Suprapubic skin (tissue), 4 donors: ENCODE results near the gene UGT3A1. TPM values are rescaled to one million over a fixed set of nuclear protein-coding genes. Genes with fewer than 3 reads are reported as not detected.
"Not testable (repeated sequence)": the region's sequence is repeated elsewhere in the genome, so short reads cannot be mapped to it uniquely, and the experiment has no call there.

ENCODE experiments used
- DNase-seq, 2 donors: peaks; one replicate each; pipeline ENCODE4 v3.0.0-alpha.2; 2019; ENCODE audit warnings: low spot score in 2 of 2
- H3K27ac ChIP-seq: fragments of 200-600 bp; sonication (generic); one replicate; pipeline ENCODE4 v1.5.1; 2019
- H3K27me3 ChIP-seq: fragments of 200-600 bp; sonication (generic); one replicate; pipeline ENCODE4 v1.5.1; 2019
- H3K36me3 ChIP-seq: fragments of 200-600 bp; sonication (generic); one replicate; pipeline ENCODE4 v1.5.1; 2019
- H3K4me1 ChIP-seq: fragments of 200-600 bp; sonication (generic); one replicate; pipeline ENCODE4 v1.5.1; 2019
- H3K4me3 ChIP-seq: fragments of 200-600 bp; sonication (generic); one replicate; pipeline ENCODE4 v1.5.1; 2019; ENCODE audit warnings: mild to moderate bottlenecking
- H3K9me3 ChIP-seq: fragments of 200-600 bp; sonication (generic); one replicate; pipeline ENCODE4 v1.5.1; 2019
- CTCF ChIP-seq, 2 donors: fragments of 200-600 bp in 1 of 2; fragments of 450-650 bp in 1 of 2; sonication (generic) in 1 of 2; IDR thresholded peaks; one replicate each; pipeline ENCODE4 v1.5.1; 2016 to 2019; ENCODE audit warnings: antibody characterized with exemption in 2 of 2, mild to moderate bottlenecking in 1 of 2, moderate library complexity in 1 of 2
- EP300 ChIP-seq: sonication (generic); formaldehyde crosslinking; IDR thresholded peaks from one replicate; pipeline ENCODE4 v1.6.1; 2017; ENCODE audit warnings: antibody characterized with exemption
- POLR2A ChIP-seq, 2 donors: fragments of 450-650 bp; IDR thresholded peaks; one replicate each; pipeline ENCODE4 v1.6.1; 2017; ENCODE audit warnings: antibody characterized with exemption in 2 of 2, mild to moderate bottlenecking in 2 of 2, moderate library complexity in 2 of 2
- POLR2AphosphoS5 ChIP-seq, 3 donors: sonication (generic); formaldehyde crosslinking; IDR thresholded peaks; one replicate each; pipeline ENCODE4 v1.6.1; 2017; ENCODE audit warnings: antibody characterized with exemption in 3 of 3
- WGBS: methylation state at CpG from one replicate; pipeline ENCODE4 v1.1.5; 2018; 5-methylcytosine and 5-hydroxymethylcytosine counted together
- total RNA-seq, 4 donors: library from RNA; depleted of rRNA; stranded (reverse); fragments of >200 nt; gene quantifications; one replicate each; pipeline ENCODE4 v1.1.0, GENCODE V29; 2016

UGT3A1 gene
- total RNA-seq, 4 donors from 2014 or later: 0.13 to 0.19 TPM; not detected in 2

GRCh38 chr5:36031223-36031622 is 40.0 kb upstream of the UGT3A1 start:
- no peaks in the 10 kb centered on the region for H3K4me1 ChIP-seq
- H3K27ac ChIP-seq: no peak overlapping the region
- H3K27me3 ChIP-seq: no peaks in the 10 kb centered on the region
- no peak for DNase-seq
- H3K4me3 ChIP-seq: no peak overlapping the region
- H3K9me3 ChIP-seq: no peaks in the 10 kb centered on the region
- WGBS: 90% methylated on average over 6 of the region's 6 CpGs
- TF ChIP-seq POLR2A (IDR thresholded peaks at IDR 0.05): no peak
- no peak for TF ChIP-seq CTCF (IDR thresholded peaks at IDR 0.05)
- TF ChIP-seq EP300: no peak
- TF ChIP-seq POLR2AphosphoS5 (IDR thresholded peaks at IDR 0.05): no peak
- no peaks in the 10 kb centered on the region for H3K36me3 ChIP-seq

DNA sequence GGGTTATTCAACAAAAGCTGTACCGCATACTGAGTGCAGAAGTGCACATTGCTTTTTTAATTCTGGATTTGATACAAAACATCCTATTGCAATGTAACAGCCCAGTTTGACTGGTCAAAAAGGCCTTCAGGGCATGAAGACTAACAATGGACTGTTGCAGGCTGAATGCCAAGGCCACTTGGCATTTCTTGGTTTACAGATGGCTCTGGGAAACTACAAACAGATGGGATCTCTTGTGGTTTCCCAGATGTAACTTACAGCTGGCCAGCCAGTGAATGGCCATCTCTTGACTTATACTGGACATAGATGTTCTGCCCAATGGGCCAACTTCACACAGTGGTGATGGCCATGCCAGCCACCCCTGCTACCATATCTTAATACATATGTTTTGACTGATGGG is 38.7 kb upstream of the UGT3A1 start:
- no peak for DNase-seq
- Histone ChIP-seq H3K36me3 (no peaks in the 10 kb centered on the region), H3K4me1 (no peaks in the 10 kb centered on the region), H3K4me3 (no peak overlapping the region), H3K27ac (no peak overlapping the region), H3K27me3 (no peaks in the 10 kb centered on the region), H3K9me3 (no peaks in the 10 kb centered on the region)
- TF ChIP-seq POLR2AphosphoS5 (IDR thresholded peaks at IDR 0.05) (no peak), CTCF (IDR thresholded peaks at IDR 0.05) (no peak), EP300 (no peak), POLR2A (IDR thresholded peaks at IDR 0.05) (no peak)
- 40% methylated on average over 1 of the region's 1 CpG for WGBS

- H3K27ac ChIP-seq: no peak overlapping the region
- H3K36me3 ChIP-seq: no peaks in the 10 kb centered on the region
- no peak for TF ChIP-seq POLR2A (IDR thresholded peaks at IDR 0.05)
- no peak for TF ChIP-seq CTCF (IDR thresholded peaks at IDR 0.05)
- TF ChIP-seq EP300: no peak
- TF ChIP-seq POLR2AphosphoS5 (IDR thresholded peaks at IDR 0.05): no peak
- H3K4me1 ChIP-seq: no peaks in the 10 kb centered on the region
- WGBS: 62% methylated on average over 5 of the region's 5 CpGs
- no peaks in the 10 kb centered on the region for H3K9me3 ChIP-seq
- no peak for DNase-seq
- H3K4me3 ChIP-seq: no peak overlapping the region
- H3K27me3 ChIP-seq: no peaks in the 10 kb centered on the region
Observed at GRCh38 chr5:36028816-36029465, 37.8 kb upstream of the UGT3A1 start.

- Histone ChIP-seq H3K4me3 (no peak overlapping the region), H3K36me3 (no peaks in the 10 kb centered on the region), H3K4me1 (no peaks in the 10 kb centered on the region), H3K27me3 (no peaks in the 10 kb centered on the region), H3K27ac (no peak overlapping the region), H3K9me3 (no peaks in the 10 kb centered on the region)
- TF ChIP-seq EP300 (no peak), POLR2A (IDR thresholded peaks at IDR 0.05) (no peak), CTCF (IDR thresholded peaks at IDR 0.05) (no peak), POLR2AphosphoS5 (IDR thresholded peaks at IDR 0.05) (no peak)
- WGBS: 79% methylated on average over 7 of the region's 8 CpGs
- DNase-seq: no peak
Observed at GRCh38 chr5:36027711-36028110, 36.5 kb upstream of the UGT3A1 start.

GRCh38 chr5:36026706-36027465 is 35.7 kb upstream of the UGT3A1 start:
- WGBS: 77% methylated on average over 6 of the region's 6 CpGs
- H3K36me3 ChIP-seq: no peaks in the 10 kb centered on the region
- no peak for DNase-seq
- no peaks in the 10 kb centered on the region for H3K4me1 ChIP-seq
- no peak overlapping the region for H3K4me3 ChIP-seq
- H3K27ac ChIP-seq: no peak overlapping the region
- H3K9me3 ChIP-seq: no peaks in the 10 kb centered on the region
- no peak for TF ChIP-seq CTCF (IDR thresholded peaks at IDR 0.05)
- no peak for TF ChIP-seq EP300
- TF ChIP-seq POLR2A (IDR thresholded peaks at IDR 0.05): no peak
- TF ChIP-seq POLR2AphosphoS5 (IDR thresholded peaks at IDR 0.05): no peak
- no peaks in the 10 kb centered on the region for H3K27me3 ChIP-seq

DNA sequence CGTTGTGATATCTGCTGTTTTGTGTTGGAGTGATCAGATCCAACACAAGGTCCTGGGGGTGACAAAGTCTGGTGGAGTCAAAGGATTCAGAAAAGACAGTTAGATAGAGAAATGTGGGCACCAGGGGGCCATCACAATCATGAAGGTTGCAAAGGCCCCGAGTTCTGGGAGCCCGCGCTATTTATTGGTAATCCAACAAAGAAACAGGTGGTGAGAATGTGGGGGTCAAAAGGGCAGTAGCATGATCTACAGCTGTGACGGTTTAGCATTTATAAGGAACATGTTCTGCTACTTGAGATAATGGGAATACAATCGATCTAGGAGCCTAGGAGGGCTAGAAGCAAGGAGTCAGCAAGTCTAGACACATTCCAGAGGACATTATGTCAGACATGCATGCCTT is 31.1 kb upstream of the UGT3A1 start:
- WGBS: 66% methylated on average over 6 of the region's 6 CpGs
- not testable (repeated sequence) for H3K4me1 ChIP-seq, H3K4me3 ChIP-seq, DNase-seq, H3K27ac ChIP-seq, H3K9me3 ChIP-seq, H3K36me3 ChIP-seq, H3K27me3 ChIP-seq

DNA sequence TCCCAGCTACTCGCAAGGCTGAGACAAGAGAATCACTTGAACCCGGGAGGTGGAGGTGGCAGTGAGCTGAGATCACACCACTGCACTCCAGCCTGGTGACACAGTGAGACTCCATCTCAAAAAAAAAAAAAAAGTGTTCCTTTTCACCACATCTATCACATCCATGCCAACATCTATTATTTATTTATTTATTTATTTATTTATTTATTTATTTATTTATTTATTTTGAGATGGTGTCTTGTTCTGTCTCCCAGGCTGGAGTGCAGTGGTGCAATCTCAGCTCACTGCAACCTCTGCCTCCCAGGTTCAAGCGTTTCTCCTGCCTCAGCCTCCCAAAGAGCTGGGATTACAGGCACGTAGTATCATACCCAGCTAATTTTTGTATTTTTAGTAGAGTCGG is 28.4 kb upstream of the UGT3A1 start:
- H3K4me3 ChIP-seq, H3K27me3 ChIP-seq, H3K4me1 ChIP-seq, H3K36me3 ChIP-seq, H3K9me3 ChIP-seq, H3K27ac ChIP-seq, DNase-seq: not testable (repeated sequence)
- 95% methylated on average over 5 of the region's 5 CpGs for WGBS
